Heart left ventricle (tissue), 16 donors: ENCODE data around the gene PYCARD. TPM values are rescaled to one million over a fixed set of nuclear protein-coding genes. Genes with fewer than 3 reads are reported as not detected.

Experiments used
- ATAC-seq, 4 donors: fragments of 200-7000 bp; cut with Tn5 transposase; one replicate each; pipeline ENCODE4 v1.9.1; 2020 to 2022; ENCODE audit warnings: moderate library complexity in 4 of 4, mild to moderate bottlenecking in 3 of 4, moderate number of reproducible peaks in 1 of 4
- DNase-seq, 5 donors: peaks; one replicate each; pipeline ENCODE4 v3.0.0-alpha.2; 2020
- H3K27ac ChIP-seq, 12 donors: fragments of 200-600 bp; sonication (generic) in 4 of 12; one replicate each; pipeline versions ENCODE4 v1.5.0 to v1.8.0; 2016 to 2022; ENCODE audit warnings: mild to moderate bottlenecking in 2 of 12
- H3K27me3 ChIP-seq, 9 donors: fragments of 200-600 bp; sonication (generic) in 2 of 9; one replicate each; pipeline versions ENCODE4 v1.5.1 to v1.8.0; 2016 to 2022; ENCODE audit warnings: mild to moderate bottlenecking in 3 of 9
- H3K36me3 ChIP-seq, 9 donors: fragments of 200-600 bp; sonication (generic) in 2 of 9; one replicate each; pipeline versions ENCODE4 v1.5.0 to v1.8.0; 2018 to 2022; ENCODE audit warnings: mild to moderate bottlenecking in 2 of 9
- H3K4me1 ChIP-seq, 12 donors: fragments of 200-600 bp; sonication (generic) in 4 of 12; one replicate each; pipeline versions ENCODE4 v1.5.0 to v1.8.0; 2016 to 2022; ENCODE audit warnings: mild to moderate bottlenecking in 3 of 12
- H3K4me3 ChIP-seq, 12 donors: fragments of 200-600 bp; sonication (generic) in 4 of 12; one replicate each; pipeline versions ENCODE4 v1.5.0 to v1.8.0; 2017 to 2022; ENCODE audit warnings: mild to moderate bottlenecking in 9 of 12, moderate library complexity in 4 of 12
- H3K9me3 ChIP-seq, 12 donors: fragments of 200-600 bp; sonication (generic) in 4 of 12; one replicate each; pipeline versions ENCODE4 v1.5.0 to v1.8.0; 2016 to 2022; ENCODE audit warnings: mild to moderate bottlenecking in 1 of 12
- CTCF ChIP-seq, 12 donors: fragments of 200-600 bp; sonication (generic) in 4 of 12; IDR thresholded peaks; one replicate each; pipeline versions ENCODE4 v1.5.0 to v1.8.0; 2018 to 2022; ENCODE audit warnings: antibody characterized with exemption in 12 of 12, mild to moderate bottlenecking in 5 of 12
- POLR2A ChIP-seq, 2 donors: fragments of 450-650 bp; IDR thresholded peaks; one replicate each; pipeline ENCODE4 v1.6.1; 2017; ENCODE audit warnings: antibody characterized with exemption in 2 of 2, mild to moderate bottlenecking in 2 of 2, moderate library complexity in 2 of 2
- WGBS, 4 donors: extraction: QIAGEN DNeasy Blood & Tissue Kit in 2 of 4; methylation state at CpG; one replicate each; pipeline versions ENCODE4 v1.1.5 to v1.1.7; 2013 to 2018; 5-methylcytosine and 5-hydroxymethylcytosine counted together
- intact Hi-C, 10 donors: fragments of 100-400 bp; cut with DNase I; formaldehyde crosslinking; loops; one replicate each; pipeline versions ENCODE4 v1.11.1 to v1.14.2; 2022
- long read RNA-seq, 3 donors: library from polyadenylated mRNA; unstranded; transcript quantifications; one replicate each; pipeline ENCODE4 v2.0.0, GENCODE V29; 2020 to 2021
- polyA plus RNA-seq, 2 donors: library from polyadenylated mRNA; stranded (reverse); fragments of 200-250 nt; gene quantifications; one replicate each; pipeline ENCODE4 v1.2.3, GENCODE V29; 2013
- total RNA-seq, 9 donors: library from RNA; depleted of rRNA in 2 of 9; stranded (reverse); fragments of >200 nt in 2 of 9; fragmentation: NEBNext Ultra II Directional in 3 of 9; extraction: Animal tissue kit (Norgen Biotek cat#: 25700) in 3 of 9; gene quantifications; one replicate each; pipeline versions ENCODE4 v1.1.0 to v1.2.4, GENCODE V29; 2016 to 2023
- donor health status: ischemic (EF 13 %, LVEDD 7.1; RV severe dilation, severe dysfunction).
- donor health status: healthy with polysubstance abuse.
- donor health status: DM: no; HTN: yes; CAD: no.
- donor health status: DM: no; HTN: no; CAD: no.
- donor health status: ischemic (EF 25% LVEDD 6.9; RV normal size, moderate dysfunction).
- donor health status: ischemic (EF 25% LVEDD 5.7; RV mildly dilated, moderate dysfunction).
- donor health status: healthy.
- donor health status: DM: yes; HTN: yes; CAD: no.
- donor health status: ischemic (EF 35%, LVEDD 5.7; RV mildly dilated, moderate dysfunction).
- donor health status: nonischemic (EF 11% LVEDD 7.7; RV severe dilation, severe dysfunction).
- donor health status: DM: yes; HTN: yes; CAD: no.
- donor health status: PGD.
- donor health status: ischemic (EF 29% LVEDD 5.4; RV normal size, mild dysfunction).
- donor health status: nonischemic (EF 23%, LVEDD 6.1; RV moderate dilation, normal function).

The PYCARD gene
- total RNA-seq (10 to 100 TPM in 3 of 9 donors, 1 to 10 TPM in 6; 2.0 to 42.2 (median 5.2) TPM), polyA plus RNA-seq (10 to 100 TPM in 1 of 2 donors, 1 to 10 TPM in 1; 3.9 to 10.0 TPM)
- long read RNA-seq, donor 1, transcript PYCARD-201 (3 exons, 990 nt) = major isoform, 7 of 8 reads
- long read RNA-seq, donor 1, partial matches to known transcripts = 1 of 8 reads
- long read RNA-seq, donor 1, other reads (novel, unspliced or antisense) = 0 of 8 reads
- long read RNA-seq, donor 2, partial matches to known transcripts = 0 of 4 reads
- long read RNA-seq, donor 2, other reads (novel, unspliced or antisense) = 1 of 4 reads
- long read RNA-seq, donor 3, partial matches to known transcripts = 0 of 4 reads
- long read RNA-seq, donor 3, other reads (novel, unspliced or antisense) = 2 of 4 reads

GRCh38 chr16:31202414-31203375 lies at the start of gene PYCARD:
Gene PYCARD (minus strand): TSS chr16:31202760. CDS start chr16:31202690, 70 bp downstream.
- DNase-seq = peak; percentile 70 to 85 (median 73)
- Histone ChIP-seq H3K36me3 (peaks cover 0 to 29% (median 11%) of the 10 kb centered on the region in 9 donors), H3K4me1 (peaks cover 0 to 56% (median 11%) of the 10 kb centered on the region in 12 donors), H3K4me3 (peak within 1 kb of the TSS; percentile 38 to 91 (median 70)), H3K27ac (peak within 1 kb of the TSS in 11 of 12 donors; percentile 19 to 90 (median 53)), H3K27me3 (no peaks in the 10 kb centered on the region), H3K9me3 (no peaks in the 10 kb centered on the region)
- TF ChIP-seq CTCF (IDR thresholded peaks at IDR 0.05) (no peak), POLR2A (IDR thresholded peaks at IDR 0.05) (no peak)
- peak; percentile 50 to 81 (median 76) for ATAC-seq
- intact Hi-C loops = loop anchor here in 1 of 10 donors (10.0 kb wide), 1 partner anchor 182 kb away; no protein-coding TSS in a partner anchor
- WGBS, 4 donors = 8 to 27% (median 10%) methylated on average over 31 to 69 of the region's 69 CpGs

GRCh38 chr16:31251435-31251834 lies 48.9 kb upstream of the PYCARD start:
- peaks cover 0 to 27% (median 0%) of the 10 kb centered on the region in 12 donors for H3K4me1 ChIP-seq
- no peaks in the 10 kb centered on the region for H3K36me3 ChIP-seq
- H3K9me3 ChIP-seq = no peaks in the 10 kb centered on the region
- intact Hi-C loops = loop anchor here in 1 of 10 donors (10.0 kb wide), 1 partner anchor 83 kb away; no protein-coding TSS in a partner anchor
- no peak for TF ChIP-seq CTCF (IDR thresholded peaks at IDR 0.05)
- no peak for TF ChIP-seq POLR2A (IDR thresholded peaks at IDR 0.05)
- H3K4me3 ChIP-seq = no peak overlapping the region
- ATAC-seq (no peak), DNase-seq (no peak)
- 95 to 98% (median 96%) methylated on average over 5 of the region's 5 CpGs for WGBS, 4 donors
- H3K27ac ChIP-seq = no peak overlapping the region
- H3K27me3 ChIP-seq = peaks cover 0 to 23% (median 7%) of the 10 kb centered on the region in 9 donors

GRCh38 chr16:31250782-31251384 lies 48.3 kb upstream of the PYCARD start:
- peaks cover 0 to 24% (median 7%) of the 10 kb centered on the region in 9 donors for H3K27me3 ChIP-seq
- no peaks in the 10 kb centered on the region for H3K36me3 ChIP-seq
- TF ChIP-seq CTCF (IDR thresholded peaks at IDR 0.05) = no peak
- TF ChIP-seq POLR2A (IDR thresholded peaks at IDR 0.05) = no peak
- intact Hi-C loops = loop anchor here in 1 of 10 donors (10.0 kb wide), 1 partner anchor 84 kb away; no protein-coding TSS in a partner anchor
- peaks cover 0 to 27% (median 0%) of the 10 kb centered on the region in 12 donors for H3K4me1 ChIP-seq
- ATAC-seq (no peak), DNase-seq (no peak)
- no peaks in the 10 kb centered on the region for H3K9me3 ChIP-seq
- WGBS, 4 donors = 86 to 89% (median 88%) methylated on average over 6 to 7 of the region's 7 CpGs
- H3K27ac ChIP-seq = no peak overlapping the region
- H3K4me3 ChIP-seq = no peak overlapping the region
